EL (cell line): Measurements from ENCODE around the gene SHANK2.
"Not testable (repeated sequence)": the region's sequence is repeated elsewhere in the genome, so short reads cannot be mapped to it uniquely, and the experiment has no call there.

ENCODE experiments used
- DNase-seq: peaks from one replicate; pipeline ENCODE4 v3.0.0-alpha.2; 2016

Gene SHANK2

GRCh38 chr11:71242391-71242790 lies 10.0 kb downstream of the SHANK2 start:
- DNase-seq = no peak

DNA sequence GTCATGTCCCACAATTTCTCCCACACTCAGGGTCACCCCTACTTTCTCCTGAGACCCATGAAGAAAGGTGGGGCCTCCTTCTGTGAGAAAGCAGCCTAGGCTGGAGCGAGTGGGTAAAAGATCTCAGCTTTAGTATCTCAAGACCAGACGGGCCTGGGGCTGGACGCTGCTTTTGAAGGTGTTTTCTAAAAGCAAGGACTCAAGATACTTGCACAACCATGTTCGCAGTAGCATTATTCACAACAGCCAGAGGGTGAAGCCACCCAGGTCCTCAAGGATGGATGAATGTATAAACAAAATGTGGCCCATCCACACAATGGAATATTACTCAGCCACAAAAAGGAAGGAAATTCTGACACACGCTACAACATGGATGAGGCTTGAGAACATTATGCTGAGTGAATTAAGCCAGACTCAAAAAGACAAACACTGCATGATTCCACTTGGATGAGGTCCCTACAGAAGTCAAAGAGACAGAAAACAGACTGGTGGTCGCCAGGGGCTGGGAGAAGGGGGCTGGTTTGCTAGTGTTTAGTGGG lies 10.6 kb downstream of the SHANK2 start:
- no peak for DNase-seq

DNA sequence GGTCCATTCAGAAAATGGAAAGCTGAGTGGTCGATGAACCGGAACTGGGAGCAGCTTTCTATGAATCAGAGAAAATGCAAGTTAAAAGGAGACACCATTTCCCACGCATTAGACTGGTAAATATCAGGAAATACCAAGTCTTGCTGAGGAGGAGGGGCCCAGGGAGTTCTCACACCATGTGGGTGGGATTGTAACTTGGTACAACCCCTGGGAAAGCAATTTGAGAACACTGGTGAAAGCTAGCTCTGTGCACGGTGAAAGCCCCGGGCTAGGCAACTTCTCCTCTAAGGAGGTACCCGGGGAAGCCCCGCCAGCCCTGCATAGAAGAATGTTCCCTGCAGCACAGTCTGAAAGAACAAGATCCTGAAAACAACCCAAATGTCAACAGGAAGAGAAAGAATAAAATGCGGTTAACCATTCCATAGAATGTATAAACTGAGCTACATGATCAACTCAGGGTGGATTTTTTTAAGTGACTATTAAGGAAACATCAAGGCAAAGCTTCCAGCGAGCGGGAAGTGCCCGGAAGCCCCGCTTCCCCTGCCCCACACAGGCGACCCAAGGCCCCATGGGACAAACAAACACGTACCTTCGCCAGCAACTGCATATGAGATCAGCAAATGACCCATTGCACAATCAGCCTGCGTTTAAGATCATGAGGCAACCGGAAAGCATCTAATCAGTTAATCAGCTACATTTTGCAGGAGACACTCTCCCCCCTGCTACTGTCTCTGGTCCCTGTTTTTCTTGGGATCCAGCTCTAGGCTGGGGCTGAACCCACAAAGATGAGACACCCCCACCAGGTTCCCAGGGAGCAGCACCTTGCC lies 11.3 kb downstream of the SHANK2 start:
- DNase-seq = peak; percentile 85

DNA sequence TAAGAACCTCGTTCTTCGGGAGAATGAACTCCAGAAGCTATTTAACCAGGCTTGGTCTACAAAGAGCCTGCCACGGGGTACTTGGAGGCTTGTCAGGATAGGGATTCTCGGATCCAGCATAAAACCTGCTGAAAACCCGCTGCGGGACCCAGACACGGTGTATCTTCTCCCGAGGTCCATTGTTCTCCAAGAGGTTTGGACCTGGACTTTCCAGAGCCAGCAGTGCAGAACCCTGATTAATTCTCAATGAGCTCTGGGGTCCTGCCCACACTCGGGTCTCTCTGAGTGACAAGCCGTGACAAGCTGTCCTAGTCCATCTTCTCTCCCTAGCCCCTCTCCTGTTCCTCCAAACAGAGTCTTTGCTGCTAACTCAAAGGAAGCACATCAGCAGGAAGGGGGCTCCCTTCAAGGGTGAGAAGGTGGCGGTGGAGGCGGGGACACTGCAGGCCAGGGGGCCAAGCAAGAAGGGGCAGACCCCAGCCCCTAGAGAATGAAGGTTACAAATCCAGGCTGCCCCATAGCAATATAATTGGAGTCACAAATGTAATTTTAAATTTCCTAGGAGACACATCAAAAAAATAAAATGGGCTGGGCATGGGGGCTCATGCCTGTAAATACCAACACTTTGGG lies 12.2 kb downstream of the SHANK2 start:
- DNase-seq = no peak

DNA sequence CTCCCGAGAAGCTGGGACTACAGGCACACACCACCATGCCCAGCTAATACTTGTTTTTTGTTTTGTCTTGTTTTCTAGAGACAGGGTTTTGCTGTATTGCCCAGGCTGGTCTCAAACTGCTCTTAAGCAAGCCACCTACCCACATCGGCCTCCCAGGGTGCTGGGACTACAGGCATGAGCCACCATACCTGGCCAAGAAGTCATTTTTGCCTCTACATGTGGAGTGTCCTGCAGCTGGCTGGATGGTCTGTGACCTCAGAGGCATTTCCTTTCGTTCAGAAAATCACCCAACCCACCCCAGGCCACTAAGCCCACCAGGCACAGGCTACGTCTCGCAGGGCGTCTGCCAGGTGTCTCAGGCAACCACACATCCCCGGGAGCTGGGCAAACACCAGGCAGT lies 12.8 kb downstream of the SHANK2 start:
- no peak for DNase-seq

DNA sequence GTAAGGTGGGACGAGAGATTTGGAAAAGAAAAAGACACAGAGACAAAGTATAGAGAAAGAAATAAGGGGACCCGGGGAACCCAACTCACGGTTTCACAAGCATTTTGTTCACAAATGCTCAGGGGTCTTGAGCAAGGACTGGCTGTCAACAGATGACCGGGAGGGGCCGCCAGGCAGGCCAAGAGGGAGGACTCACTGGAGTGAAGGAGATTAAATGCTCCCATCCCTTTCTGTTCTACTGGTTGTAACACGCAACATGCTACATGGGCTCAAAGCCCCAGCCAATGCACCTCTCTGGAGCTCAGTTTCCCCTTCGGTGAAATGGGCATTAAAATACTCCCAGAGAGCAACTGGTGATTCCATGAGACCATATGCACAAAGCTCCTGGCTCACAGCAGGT lies 13.4 kb downstream of the SHANK2 start:
- no peak for DNase-seq

GRCh38 chr11:71238285-71238875 lies 14.0 kb downstream of the SHANK2 start:
- DNase-seq = no peak

GRCh38 chr11:71237853-71238252 lies 14.5 kb downstream of the SHANK2 start:
- no peak for DNase-seq

- no peak for DNase-seq
Measured at GRCh38 chr11:71236836-71237475, 15.4 kb downstream of the SHANK2 start.

DNA sequence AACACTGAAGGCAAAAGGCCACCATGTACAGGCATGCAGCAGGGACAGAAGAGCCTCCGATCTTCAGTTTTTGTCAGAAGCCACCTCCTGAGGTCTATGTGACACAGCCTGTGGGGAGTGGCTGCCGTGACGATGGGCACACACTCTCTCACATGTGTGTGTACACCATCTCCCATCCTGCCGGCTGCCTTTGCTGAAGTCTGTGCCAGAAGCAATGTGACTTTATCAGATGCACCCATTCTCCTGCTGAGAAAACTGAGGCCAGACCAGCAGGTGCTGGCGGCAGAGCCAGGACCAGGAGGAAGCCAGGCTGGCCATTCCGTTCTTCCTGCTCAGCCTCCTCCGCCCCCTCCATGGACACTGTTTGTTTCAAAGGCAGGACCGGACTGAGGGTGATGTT lies 16.7 kb downstream of the SHANK2 start:
- DNase-seq = no peak

GRCh38 chr11:71233896-71234852 lies 18.2 kb downstream of the SHANK2 start:
- DNase-seq = not testable (repeated sequence)

GRCh38 chr11:71232364-71232763 lies 20.0 kb downstream of the SHANK2 start:
- DNase-seq = no peak

DNA sequence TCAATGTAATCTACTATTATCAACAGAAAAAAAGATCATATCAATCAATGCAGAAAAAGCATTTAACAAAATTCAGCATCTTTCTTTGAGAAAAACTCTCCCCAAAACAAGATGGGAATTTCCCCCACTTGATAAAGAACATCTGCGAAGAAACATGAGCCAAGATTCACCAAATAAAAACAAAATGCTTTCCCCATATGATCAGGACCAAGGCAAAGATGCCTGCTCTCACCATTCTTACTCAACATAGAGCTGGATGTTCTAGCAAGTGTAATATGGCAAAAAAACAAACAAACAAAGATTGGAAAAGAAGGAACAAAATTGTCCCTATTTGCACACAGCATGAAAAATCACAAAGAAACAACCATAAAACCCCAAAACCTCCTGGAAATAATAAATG lies 23.4 kb downstream of the SHANK2 start:
- no peak for DNase-seq

DNA sequence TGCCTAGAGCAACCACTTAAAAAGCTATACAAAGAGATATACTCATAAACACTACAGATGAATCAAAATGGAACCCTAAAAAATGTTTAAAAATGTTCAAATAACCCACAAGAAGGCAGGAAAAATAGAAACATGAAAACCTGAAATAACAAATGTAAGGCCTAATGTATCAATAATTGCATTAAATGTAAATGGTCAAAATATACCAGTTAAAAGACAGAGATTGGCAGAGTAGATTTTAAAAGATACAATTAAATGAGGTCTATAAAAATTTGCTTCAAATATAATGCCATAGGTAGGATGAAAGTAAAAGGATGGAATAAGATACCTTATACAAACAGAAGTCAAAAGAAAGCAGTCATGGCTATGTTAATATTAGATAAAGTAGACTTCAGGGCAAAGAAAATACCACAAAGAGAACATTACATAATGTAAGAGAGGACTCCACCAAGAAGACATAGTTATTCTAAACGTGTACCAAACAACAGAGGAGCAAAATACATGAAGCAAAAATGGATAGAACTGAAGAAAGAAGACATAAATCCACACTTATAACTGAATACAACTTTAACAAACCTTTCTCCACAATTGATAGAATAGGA lies 25.2 kb downstream of the SHANK2 start:
- no peak for DNase-seq

DNA sequence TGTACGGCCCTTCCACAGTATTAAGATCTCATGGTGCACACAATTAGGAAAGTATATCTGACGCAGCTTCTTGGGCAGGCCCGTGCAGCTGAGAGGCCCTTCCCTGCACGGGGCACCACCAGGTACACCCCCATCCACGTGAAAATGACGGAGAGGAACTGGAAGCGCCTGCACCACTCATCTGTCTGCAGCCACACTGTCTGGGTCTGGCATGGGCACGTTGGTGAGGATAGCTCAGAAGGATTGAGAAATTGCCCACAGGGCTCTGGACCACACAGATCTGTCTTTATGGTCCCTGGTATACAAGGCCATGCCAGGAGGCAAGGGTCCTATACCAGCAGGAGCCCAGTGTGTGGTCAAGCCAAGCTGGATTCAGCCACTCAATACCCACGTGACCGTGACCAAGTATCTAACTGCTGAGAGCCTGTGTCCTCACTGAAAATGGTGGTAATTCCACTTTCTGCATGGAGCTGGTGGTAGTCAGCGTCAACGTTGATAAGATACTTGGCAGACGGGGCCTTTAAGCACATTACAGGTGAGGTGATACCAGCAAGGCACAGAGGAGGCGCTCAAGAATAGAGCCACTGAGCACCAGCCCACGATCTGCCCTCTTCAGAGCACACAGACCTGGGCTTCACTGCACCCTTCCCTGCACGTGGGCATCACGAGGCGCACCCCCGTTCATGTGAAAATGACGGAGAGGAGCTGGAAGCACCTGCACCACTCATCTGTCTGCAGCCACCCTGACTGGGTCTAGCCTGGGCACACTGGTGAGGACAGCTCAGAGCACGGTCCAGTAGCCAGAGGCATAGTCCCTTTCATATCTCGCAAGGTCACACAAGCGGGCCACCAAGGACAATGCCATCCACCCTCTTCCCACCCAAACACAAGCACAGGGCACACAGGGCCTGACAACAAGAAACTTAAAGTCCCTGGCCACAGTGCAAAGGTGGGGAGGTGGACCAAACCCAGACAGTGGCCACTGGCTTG lies 28.4 kb downstream of the SHANK2 start:
- DNase-seq = no peak

- no peak for DNase-seq
Measured at GRCh38 chr11:71223081-71223405, 29.3 kb downstream of the SHANK2 start.

DNA sequence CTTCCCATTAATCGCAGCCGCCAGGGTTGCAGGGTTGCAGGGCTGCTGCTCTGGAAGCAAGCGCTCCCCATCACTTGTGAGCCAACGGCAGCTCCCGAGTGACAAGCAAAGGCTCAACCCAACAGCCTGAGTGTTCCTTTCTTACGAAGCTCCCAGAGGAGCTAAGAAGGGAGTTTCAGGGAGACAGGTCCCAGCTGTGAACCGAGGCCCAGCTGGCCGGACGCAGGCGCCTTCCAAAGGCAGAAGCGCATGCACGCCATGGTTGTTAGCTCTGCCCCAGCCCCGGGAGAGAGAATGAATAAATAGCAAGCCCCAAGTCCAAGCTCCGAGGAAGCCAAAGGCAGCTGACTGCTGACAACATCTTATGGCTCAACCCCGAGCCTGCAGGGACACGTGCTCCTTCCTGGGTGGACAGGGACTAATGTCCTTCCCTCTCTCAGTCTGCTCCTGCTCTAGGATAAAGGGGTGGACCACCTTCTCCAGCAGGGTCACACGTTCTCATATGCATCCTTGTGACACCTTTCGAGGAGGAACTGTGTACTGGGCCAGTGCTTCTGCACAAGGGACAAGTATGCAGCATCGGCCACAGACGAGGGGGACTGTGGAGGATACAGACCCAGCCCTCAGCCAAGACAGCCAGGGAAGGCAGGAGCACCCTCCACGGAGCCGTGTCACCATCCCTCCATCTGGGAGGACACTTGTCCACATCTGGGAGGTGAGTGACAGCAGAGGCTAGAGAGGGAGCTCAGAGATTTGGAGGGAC lies 29.9 kb downstream of the SHANK2 start:
- no peak for DNase-seq

DNA sequence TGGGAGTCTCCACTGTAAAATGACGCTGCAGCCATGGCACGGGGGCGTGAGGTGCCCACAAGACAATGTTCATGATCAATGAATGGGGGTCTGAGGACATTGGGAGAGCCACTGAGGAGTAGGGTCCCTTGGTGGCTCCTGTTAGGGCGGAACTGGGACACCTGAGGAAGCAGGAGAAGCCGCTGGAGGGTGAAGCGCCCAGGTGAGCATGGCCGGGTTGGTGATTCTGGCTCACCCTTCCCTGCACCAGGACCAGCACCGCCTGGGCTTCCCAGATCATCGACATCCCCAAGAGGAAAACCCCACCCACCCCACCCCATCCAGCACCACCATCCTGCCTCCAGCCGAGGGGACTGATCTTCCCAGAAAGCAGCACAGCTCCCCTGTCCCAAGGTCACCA lies 30.6 kb downstream of the SHANK2 start:
- no peak for DNase-seq

DNA sequence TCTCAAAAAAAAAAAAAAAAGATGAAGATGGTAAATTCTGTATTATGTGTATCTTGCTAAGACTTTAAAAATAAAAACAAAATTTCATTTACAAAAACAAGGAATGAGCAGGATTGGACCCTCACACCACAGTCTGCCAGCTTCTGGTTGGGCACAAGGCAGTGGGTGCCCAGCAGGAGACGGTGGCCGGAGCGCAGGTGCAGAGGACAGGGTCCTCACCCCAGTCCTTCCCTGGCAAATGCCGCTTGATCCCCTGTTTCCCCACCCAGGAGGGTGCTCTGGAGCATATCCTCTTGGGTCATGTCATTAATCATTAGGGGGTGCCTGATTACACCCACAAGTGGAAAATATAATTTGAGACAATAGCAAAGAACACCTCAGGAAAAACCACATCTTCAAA lies 31.2 kb downstream of the SHANK2 start:
- no peak for DNase-seq
